Neural cell (in vitro differentiated cells): ENCODE results near the gene BNIP3. TPM values are rescaled to one million over a fixed set of nuclear protein-coding genes. Genes with fewer than 3 reads are reported as not detected.

Source experiments
- H2AFZ ChIP-seq: fragments of 200-600, 300-800 bp; sonication (generic), shearing (Covaris generic); 2 replicates; pipeline ENCODE4 v1.6.0; 2014; ENCODE audit warnings: low read depth, mild to moderate bottlenecking, antibody characterized with exemption, low read length, moderate library complexity
- H3F3A ChIP-seq: fragments of 200-600 bp; shearing (Covaris generic); 2 replicates; pipeline ENCODE4 v1.6.1; 2016; ENCODE audit warnings: mild to moderate bottlenecking, moderate library complexity, mixed read lengths, antibody characterized with exemption, low read length; ENCODE audit not compliant: insufficient read depth, poor library complexity, severe bottlenecking
- H3K27ac ChIP-seq: fragments of 200-600, 300-800 bp; sonication (generic), shearing (Covaris generic); 2 replicates; pipeline ENCODE4 v1.5.1; 2014; ENCODE audit warnings: mild to moderate bottlenecking, low read length, moderate library complexity
- H3K27me3 ChIP-seq: fragments of 300-800, 200-600 bp; sonication (generic), shearing (Covaris generic); 2 replicates; pipeline ENCODE4 v1.6.0; 2014; ENCODE audit warnings: mild to moderate bottlenecking, low read depth, low read length, moderate library complexity; ENCODE audit not compliant: insufficient read depth
- H3K36me3 ChIP-seq: fragments of 300-800, 200-600 bp; sonication (generic), shearing (Covaris generic); 2 replicates; pipeline ENCODE4 v1.5.1; 2014; ENCODE audit warnings: mild to moderate bottlenecking, antibody characterized with exemption, low read length, moderate library complexity; ENCODE audit not compliant: insufficient read depth
- H3K4me2 ChIP-seq: fragments of 300-800, 200-600 bp; sonication (generic), shearing (Covaris generic); 2 replicates; pipeline ENCODE4 v1.6.0; 2014; ENCODE audit warnings: mild to moderate bottlenecking, low read length
- H3K4me3 ChIP-seq: fragments of 300-800, 200-600 bp; sonication (generic), shearing (Covaris generic); 2 replicates; pipeline ENCODE4 v1.5.1; 2014; ENCODE audit warnings: mild to moderate bottlenecking, low read length, moderate library complexity
- H3K79me2 ChIP-seq: fragments of 200-600 bp; shearing (Covaris generic); replicated peaks from 2 replicates; pipeline ENCODE4 v1.6.0; 2014; ENCODE audit warnings: mild to moderate bottlenecking, low read length, moderate library complexity; ENCODE audit not compliant: insufficient read depth
- H3K9ac ChIP-seq: fragments of 300-800, 200-600 bp; sonication (generic), shearing (Covaris generic); 2 replicates; pipeline ENCODE4 v1.6.1; 2016; ENCODE audit warnings: mild to moderate bottlenecking, low read length, mixed read lengths
- H3K9me2 ChIP-seq: fragments of 200-600 bp; shearing (Covaris generic); 2 replicates; pipeline ENCODE4 v1.6.1; 2016; ENCODE audit warnings: mild to moderate bottlenecking, low read length, mixed read lengths; ENCODE audit not compliant: insufficient read depth
- H3K9me3 ChIP-seq: fragments of 200-600, 300-800 bp; sonication (generic), shearing (Covaris generic); 2 replicates; pipeline ENCODE4 v1.6.1; 2016; ENCODE audit warnings: mild to moderate bottlenecking, mixed run types, low read length, moderate library complexity, mixed read lengths
- H4K20me1 ChIP-seq: fragments of 200-600 bp; shearing (Covaris generic); 2 replicates; pipeline ENCODE4 v1.6.1; 2016; ENCODE audit warnings: mild to moderate bottlenecking, mixed run types; ENCODE audit not compliant: insufficient read depth
- CTCF ChIP-seq: fragments of 450-650 bp; IDR thresholded peaks from 2 replicates; pipeline ENCODE4 v1.5.1; 2014; ENCODE audit warnings: antibody characterized with exemption, mild to moderate bottlenecking, moderate library complexity; ENCODE audit not compliant: poor library complexity, severe bottlenecking
- EP300 ChIP-seq: fragments of 450-650 bp; conservative IDR thresholded peaks from 2 replicates; pipeline ENCODE4 v1.6.1; 2014; ENCODE audit warnings: antibody characterized with exemption, mild to moderate bottlenecking, moderate library complexity; ENCODE audit not compliant: poor library complexity, severe bottlenecking
- EZH2 ChIP-seq: fragments of 200-600, 300-800 bp; shearing (Covaris generic), sonication (generic); IDR thresholded peaks from 2 replicates; pipeline ENCODE4 v1.6.1; 2014; ENCODE audit warnings: antibody characterized with exemption, low read length, borderline replicate concordance, mild to moderate bottlenecking; ENCODE audit not compliant: insufficient read depth, poor library complexity, severe bottlenecking
- MXI1 ChIP-seq: fragments of 450-650 bp; conservative IDR thresholded peaks from 2 replicates; pipeline ENCODE4 v1.6.1; 2014; ENCODE audit warnings: antibody characterized with exemption, mild to moderate bottlenecking; ENCODE audit not compliant: poor library complexity, severe bottlenecking
- POLR2AphosphoS5 ChIP-seq: IDR thresholded peaks from 2 replicates; pipeline ENCODE4 v1.6.1; 2012
- RAD21 ChIP-seq: fragments of 450-650 bp; conservative IDR thresholded peaks from 2 replicates; pipeline ENCODE4 v1.6.1; 2014; ENCODE audit warnings: antibody characterized with exemption, mild to moderate bottlenecking, moderate library complexity
- REST ChIP-seq: IDR thresholded peaks from 2 replicates; pipeline ENCODE4 v1.6.1; 2012; ENCODE audit warnings: borderline replicate concordance
- SMC3 ChIP-seq: fragments of 450-650 bp; conservative IDR thresholded peaks from 2 replicates; pipeline ENCODE4 v1.6.1; 2014; ENCODE audit warnings: antibody characterized with exemption, mild to moderate bottlenecking, moderate library complexity; ENCODE audit not compliant: poor library complexity
- TAF1 ChIP-seq: IDR thresholded peaks from 2 replicates; pipeline ENCODE4 v1.6.1; 2012; ENCODE audit warnings: low read depth
- polyA plus RNA-seq: library from polyadenylated mRNA; depleted of rRNA; stranded (reverse); fragments of >200 nt; gene quantifications from 2 replicates; pipeline ENCODE4 v1.2.3, GENCODE V29; 2014

Gene BNIP3
- polyA plus RNA-seq, 1 donor from 2014 or later, result 77.1 TPM

- Histone ChIP-seq H3F3A (no peaks in the 10 kb centered on the region), H4K20me1 (no peaks in the 10 kb centered on the region), H3K9me2 (no peaks in the 10 kb centered on the region), H3K27me3 (no peaks in the 10 kb centered on the region), H3K4me3 (no peak overlapping the region), H3K27ac (no peak overlapping the region), H3K36me3 (peaks cover 19% of the 10 kb centered on the region), H3K9ac (no peak overlapping the region), H2AFZ (no peak overlapping the region), H3K4me2 (no peak overlapping the region), H3K9me3 (no peaks in the 10 kb centered on the region), H3K79me2 (no peaks in the 10 kb centered on the region)
- no peak for TF ChIP-seq RAD21
- no peak for TF ChIP-seq POLR2AphosphoS5
- TF ChIP-seq REST, result no peak
- no peak for TF ChIP-seq MXI1
- TF ChIP-seq TAF1, result no peak
- TF ChIP-seq SMC3, result no peak
- TF ChIP-seq EP300, result no peak
- no peak for TF ChIP-seq CTCF
- TF ChIP-seq EZH2, result no peak
Measured at GRCh38 chr10:131946321-131946751, 35.4 kb downstream of the BNIP3 start.

- no peaks in the 10 kb centered on the region for H3F3A ChIP-seq
- H2AFZ ChIP-seq, result no peak overlapping the region
- no peak overlapping the region for H3K4me2 ChIP-seq
- no peak overlapping the region for H3K9ac ChIP-seq
- H3K27ac ChIP-seq, result no peak overlapping the region
- no peak for TF ChIP-seq EZH2
- no peak for TF ChIP-seq POLR2AphosphoS5
- TF ChIP-seq EP300, result no peak
- no peak for TF ChIP-seq REST
- no peak for TF ChIP-seq TAF1
- TF ChIP-seq CTCF, result no peak
- no peak for TF ChIP-seq MXI1
- no peak for TF ChIP-seq RAD21
- no peak for TF ChIP-seq SMC3
- H3K79me2 ChIP-seq, result no peaks in the 10 kb centered on the region
- no peaks in the 10 kb centered on the region for H3K9me2 ChIP-seq
- H3K36me3 ChIP-seq, result peaks cover 22% of the 10 kb centered on the region
- no peaks in the 10 kb centered on the region for H4K20me1 ChIP-seq
- H3K4me3 ChIP-seq, result no peak overlapping the region
- no peaks in the 10 kb centered on the region for H3K9me3 ChIP-seq
- H3K27me3 ChIP-seq, result no peaks in the 10 kb centered on the region
Measured at GRCh38 chr10:131944976-131945695, 36.6 kb downstream of the BNIP3 start.
